ENCODE measurements around the gene B4GALT3.

The B4GALT3 gene

DNA sequence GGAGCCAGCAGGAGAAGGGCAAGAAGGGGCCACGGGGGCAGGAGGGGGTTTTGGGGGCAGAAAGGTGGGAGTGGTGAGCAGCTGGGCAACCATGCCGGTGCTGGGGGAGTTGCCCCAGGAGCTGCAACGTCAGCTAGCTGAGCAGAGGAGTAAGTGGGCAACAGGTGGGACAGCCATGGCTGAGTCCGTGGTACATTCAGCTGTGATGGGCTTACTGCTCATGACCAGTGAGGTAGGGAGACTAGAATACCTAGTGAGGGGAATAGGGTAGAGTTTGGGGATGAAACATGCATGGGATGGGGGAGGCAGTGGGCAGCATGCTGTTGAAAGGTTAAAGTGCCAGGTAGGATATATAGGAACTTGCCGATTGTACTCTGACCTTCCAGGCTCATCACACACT is 15.7 kb downstream of the B4GALT3 start:
- H2AFZ ChIP-seq (ENCODE audit: low read length, unreplicated experiment), result no peak overlapping the region
- H3K4me3 ChIP-seq (ENCODE audit: low read depth, low read length), result no peak overlapping the region; the same call in 1 of the 2 replicates
- H3K36me3 ChIP-seq (ENCODE audit: insufficient read depth, low read length), result peaks cover 9% of the 10 kb centered on the region; the same call in 1 of the 2 replicates
- peaks cover 15% of the 10 kb centered on the region for H3K4me1 ChIP-seq (ENCODE audit: control insufficient read depth, insufficient read depth, low read length, unreplicated experiment)
- H3K27ac ChIP-seq (ENCODE audit: low read depth, low read length), result no peak overlapping the region
- peaks cover 16% of the 10 kb centered on the region for H3K79me2 ChIP-seq (ENCODE audit: control insufficient read depth, insufficient read depth, low read length, unreplicated experiment)
- no peaks in the 10 kb centered on the region for H3K27me3 ChIP-seq (ENCODE audit: insufficient read depth, low read length)

DNA sequence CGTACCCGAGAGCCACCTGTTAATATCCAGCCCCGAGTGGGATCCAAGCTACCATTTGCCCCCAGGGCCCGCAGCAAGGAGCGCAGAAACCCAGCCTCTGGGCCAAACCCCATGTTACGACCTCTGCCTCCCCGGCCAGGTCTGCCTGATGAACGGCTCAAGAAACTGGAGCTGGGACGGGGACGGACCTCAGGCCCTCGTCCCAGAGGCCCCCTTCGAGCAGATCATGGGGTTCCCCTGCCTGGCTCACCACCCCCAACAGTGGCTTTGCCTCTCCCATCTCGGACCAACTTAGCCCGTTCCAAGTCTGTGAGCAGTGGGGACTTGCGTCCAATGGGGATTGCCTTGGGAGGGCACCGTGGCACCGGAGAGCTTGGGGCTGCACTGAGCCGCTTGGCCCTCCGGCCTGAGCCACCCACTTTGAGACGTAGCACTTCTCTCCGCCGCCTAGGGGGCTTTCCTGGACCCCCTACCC is 16.6 kb downstream of the B4GALT3 start:
- peak overlapping the region; percentile 87; the same call in 1 of the 2 replicates for H3K4me3 ChIP-seq (ENCODE audit: low read depth, low read length)
- peaks cover 18% of the 10 kb centered on the region for H3K79me2 ChIP-seq (ENCODE audit: control insufficient read depth, insufficient read depth, low read length, unreplicated experiment)
- no peak overlapping the region for H2AFZ ChIP-seq (ENCODE audit: low read length, unreplicated experiment)
- peaks cover 9% of the 10 kb centered on the region; the same call in 1 of the 2 replicates for H3K36me3 ChIP-seq (ENCODE audit: insufficient read depth, low read length)
- H3K4me1 ChIP-seq (ENCODE audit: control insufficient read depth, insufficient read depth, low read length, unreplicated experiment), result peaks cover 15% of the 10 kb centered on the region
- H3K27ac ChIP-seq (ENCODE audit: low read depth, low read length), result no peak overlapping the region
- no peaks in the 10 kb centered on the region for H3K27me3 ChIP-seq (ENCODE audit: insufficient read depth, low read length)

DNA sequence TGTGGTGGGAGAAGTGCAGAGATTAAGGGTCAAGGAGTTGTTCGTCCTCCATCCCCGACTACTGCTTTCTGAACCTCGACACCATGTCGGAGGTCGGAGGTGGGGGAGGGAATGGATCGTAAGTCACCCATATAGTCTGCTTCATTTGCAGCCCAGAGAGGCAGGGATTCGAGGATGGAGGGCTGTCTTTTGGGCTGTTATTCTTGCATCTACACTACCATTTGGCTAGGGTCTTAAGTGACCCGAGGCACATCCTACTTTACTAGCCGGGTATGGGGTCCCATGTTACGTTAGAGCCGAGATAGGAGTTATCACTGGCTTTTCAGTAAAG is 17.4 kb downstream of the B4GALT3 start:
- H2AFZ ChIP-seq (ENCODE audit: low read length, unreplicated experiment), result peak overlapping the region; percentile 76
- H3K4me3 ChIP-seq (ENCODE audit: low read depth, low read length), result peak overlapping the region; percentile 87
- H3K79me2 ChIP-seq (ENCODE audit: control insufficient read depth, insufficient read depth, low read length, unreplicated experiment), result peaks cover 21% of the 10 kb centered on the region
- peak overlapping the region; percentile 43; the same call in 1 of the 2 replicates for H3K27ac ChIP-seq (ENCODE audit: low read depth, low read length)
- peaks cover 9% of the 10 kb centered on the region; the same call in 1 of the 2 replicates for H3K36me3 ChIP-seq (ENCODE audit: insufficient read depth, low read length)
- peaks cover 19% of the 10 kb centered on the region for H3K4me1 ChIP-seq (ENCODE audit: control insufficient read depth, insufficient read depth, low read length, unreplicated experiment)
- no peaks in the 10 kb centered on the region for H3K27me3 ChIP-seq (ENCODE audit: insufficient read depth, low read length)

- Histone ChIP-seq H3K27me3 (ENCODE audit: insufficient read depth, low read length) (no peaks in the 10 kb centered on the region), H2AFZ (ENCODE audit: low read length, unreplicated experiment) (peak within 1 kb of the TSS; percentile 92), H3K27ac (ENCODE audit: low read depth, low read length) (peak within 1 kb of the TSS; percentile 43; the same call in 1 of the 2 replicates), H3K79me2 (ENCODE audit: control insufficient read depth, insufficient read depth, low read length, unreplicated experiment) (peaks cover 21% of the 10 kb centered on the region), H3K36me3 (ENCODE audit: insufficient read depth, low read length) (peaks cover 9% of the 10 kb centered on the region; the same call in 1 of the 2 replicates), H3K4me1 (ENCODE audit: control insufficient read depth, insufficient read depth, low read length, unreplicated experiment) (peaks cover 20% of the 10 kb centered on the region), H3K4me3 (ENCODE audit: low read depth, low read length) (peak within 1 kb of the TSS; percentile 87)
These were observed 18.0 kb downstream of the B4GALT3 start, which contains the start of gene USP21 for GRCh38 chr1:161159087-161159912. Gene USP21, plus strand, starts transcription at chr1:161159500. Its CDS starts 1,141 bp downstream, at chr1:161160641.

DNA sequence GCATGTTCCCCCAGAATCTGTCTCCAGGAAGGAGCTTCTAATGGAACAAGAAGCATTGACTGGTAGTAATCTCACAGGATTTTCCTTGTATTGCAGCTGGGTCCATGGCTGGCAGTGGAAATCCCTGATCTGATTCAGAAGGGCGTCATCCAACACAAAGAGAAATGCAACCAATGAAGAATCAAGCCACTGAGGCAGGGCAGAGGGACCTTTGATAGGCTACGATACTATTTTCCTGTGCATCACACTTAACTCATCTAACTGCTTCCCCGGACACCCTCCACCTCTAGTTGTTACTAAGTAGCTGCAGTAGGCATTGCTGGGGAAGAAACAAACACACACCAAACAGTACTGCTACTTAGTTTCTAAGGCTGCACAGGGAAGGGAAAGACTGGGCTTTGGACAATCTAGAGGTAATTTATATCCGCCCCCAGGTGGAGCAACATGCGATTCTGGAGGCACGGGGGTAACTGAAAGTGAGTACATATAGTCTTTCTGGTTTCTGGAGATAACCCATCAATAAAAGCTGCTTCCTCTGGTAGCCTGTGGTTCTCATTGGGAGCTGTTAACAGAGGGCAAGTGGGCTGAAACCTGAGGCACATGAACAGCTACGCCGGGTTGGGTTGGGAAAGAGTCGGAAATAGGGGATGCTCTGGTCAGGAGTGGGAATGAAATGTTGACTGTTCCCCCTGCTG is 18.8 kb downstream of the B4GALT3 start:
- Histone ChIP-seq H3K27me3 (ENCODE audit: insufficient read depth, low read length) (no peaks in the 10 kb centered on the region), H3K4me1 (ENCODE audit: control insufficient read depth, insufficient read depth, low read length, unreplicated experiment) (peaks cover 20% of the 10 kb centered on the region), H3K27ac (ENCODE audit: low read depth, low read length) (peak overlapping the region; percentile 37; the same call in 1 of the 2 replicates), H3K79me2 (ENCODE audit: control insufficient read depth, insufficient read depth, low read length, unreplicated experiment) (peaks cover 21% of the 10 kb centered on the region), H3K36me3 (ENCODE audit: insufficient read depth, low read length) (peaks cover 6% of the 10 kb centered on the region; the same call in 1 of the 2 replicates), H2AFZ (ENCODE audit: low read length, unreplicated experiment) (peak overlapping the region; percentile 92), H3K4me3 (ENCODE audit: low read depth, low read length) (peak overlapping the region; percentile 87)

DNA sequence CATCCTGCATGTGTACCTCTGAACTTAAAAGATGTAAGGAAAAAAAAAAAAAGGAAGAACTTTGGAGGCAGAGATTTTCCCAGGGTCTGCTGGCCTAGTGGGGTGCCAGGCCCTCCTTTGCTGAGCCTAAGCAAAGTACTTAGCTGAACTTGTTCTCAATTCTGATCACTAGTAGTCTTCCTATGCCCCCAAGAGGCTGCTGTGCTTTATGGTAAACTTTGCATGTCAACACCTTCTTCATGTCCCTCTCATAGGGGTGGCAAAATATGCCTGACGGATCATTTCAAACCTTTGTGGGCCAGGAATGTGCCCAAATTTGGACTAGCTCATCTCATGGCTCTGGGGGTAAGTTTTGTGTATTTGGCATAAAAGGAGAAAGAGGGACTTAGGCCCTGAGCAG is 19.4 kb downstream of the B4GALT3 start:
- Histone ChIP-seq H3K27ac (ENCODE audit: low read depth, low read length) (no peak overlapping the region), H3K79me2 (ENCODE audit: control insufficient read depth, insufficient read depth, low read length, unreplicated experiment) (peaks cover 21% of the 10 kb centered on the region), H3K27me3 (ENCODE audit: insufficient read depth, low read length) (no peaks in the 10 kb centered on the region), H3K36me3 (ENCODE audit: insufficient read depth, low read length) (peaks cover 6% of the 10 kb centered on the region; the same call in 1 of the 2 replicates), H3K4me1 (ENCODE audit: control insufficient read depth, insufficient read depth, low read length, unreplicated experiment) (peaks cover 23% of the 10 kb centered on the region), H3K4me3 (ENCODE audit: low read depth, low read length) (no peak overlapping the region), H2AFZ (ENCODE audit: low read length, unreplicated experiment) (no peak overlapping the region)

- Histone ChIP-seq H3K4me3 (ENCODE audit: low read depth, low read length) (peak within 1 kb of the TSS; percentile 77), H2AFZ (ENCODE audit: low read length, unreplicated experiment) (peak within 1 kb of the TSS; percentile 40), H3K27ac (ENCODE audit: low read depth, low read length) (peak within 1 kb of the TSS; percentile 85), H3K36me3 (ENCODE audit: insufficient read depth, low read length) (no peaks in the 10 kb centered on the region), H3K27me3 (ENCODE audit: insufficient read depth, low read length) (no peaks in the 10 kb centered on the region), H3K79me2 (ENCODE audit: control insufficient read depth, insufficient read depth, low read length, unreplicated experiment) (peaks cover 6% of the 10 kb centered on the region), H3K4me1 (ENCODE audit: control insufficient read depth, insufficient read depth, low read length, unreplicated experiment) (peaks cover 13% of the 10 kb centered on the region)
These were observed 23.5 kb downstream of the B4GALT3 start, which contains the start of gene UFC1 for GRCh38 chr1:161153682-161154337. Gene UFC1, plus strand, starts transcription at chr1:161153978. Its CDS starts 20 bp downstream, at chr1:161153998.

GRCh38 chr1:161153176-161153575 is 24.1 kb downstream of the B4GALT3 start:
- Histone ChIP-seq H3K27me3 (ENCODE audit: insufficient read depth, low read length) (no peaks in the 10 kb centered on the region), H3K36me3 (ENCODE audit: insufficient read depth, low read length) (no peaks in the 10 kb centered on the region), H3K79me2 (ENCODE audit: control insufficient read depth, insufficient read depth, low read length, unreplicated experiment) (peaks cover 6% of the 10 kb centered on the region), H3K4me1 (ENCODE audit: control insufficient read depth, insufficient read depth, low read length, unreplicated experiment) (peaks cover 8% of the 10 kb centered on the region), H3K4me3 (ENCODE audit: low read depth, low read length) (peak overlapping the region; percentile 77), H3K27ac (ENCODE audit: low read depth, low read length) (peak overlapping the region; percentile 85; the same call in 1 of the 2 replicates), H2AFZ (ENCODE audit: low read length, unreplicated experiment) (peak overlapping the region; percentile 40)

DNA sequence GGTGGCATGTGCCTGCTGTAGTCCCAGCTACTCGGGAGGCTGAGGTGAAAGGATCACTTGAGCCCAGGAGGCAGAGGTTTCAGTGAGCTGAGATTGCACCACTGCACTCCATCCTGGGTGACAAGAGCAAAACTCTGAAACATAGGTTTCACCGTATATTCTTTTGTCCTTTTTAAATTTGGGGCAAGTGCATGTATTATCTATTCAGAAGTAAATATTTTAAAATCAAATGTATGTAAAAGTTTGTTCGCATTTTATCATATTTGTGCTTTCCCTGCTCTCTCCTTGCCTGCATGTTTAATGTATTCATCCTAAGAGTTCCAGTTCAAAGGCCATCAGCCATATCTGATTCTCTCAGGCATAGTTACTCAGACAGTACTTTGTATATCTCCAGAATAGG is 31.5 kb downstream of the B4GALT3 start:
- no peak overlapping the region for H3K4me3 ChIP-seq (ENCODE audit: low read depth, low read length)
- no peak overlapping the region for H3K27ac ChIP-seq (ENCODE audit: low read depth, low read length)
- H3K36me3 ChIP-seq (ENCODE audit: insufficient read depth, low read length), result no peaks in the 10 kb centered on the region
- no peaks in the 10 kb centered on the region for H3K27me3 ChIP-seq (ENCODE audit: insufficient read depth, low read length)
- no peak overlapping the region for H2AFZ ChIP-seq (ENCODE audit: low read length, unreplicated experiment)
- no peaks in the 10 kb centered on the region for H3K79me2 ChIP-seq (ENCODE audit: control insufficient read depth, insufficient read depth, low read length, unreplicated experiment)
- H3K4me1 ChIP-seq (ENCODE audit: control insufficient read depth, insufficient read depth, low read length, unreplicated experiment), result no peaks in the 10 kb centered on the region

GRCh38 chr1:161140755-161141400 is 36.4 kb downstream of the B4GALT3 start:
- H3K4me3 ChIP-seq (ENCODE audit: low read depth, low read length), result no peak overlapping the region
- no peaks in the 10 kb centered on the region for H3K4me1 ChIP-seq (ENCODE audit: control insufficient read depth, insufficient read depth, low read length, unreplicated experiment)
- H2AFZ ChIP-seq (ENCODE audit: low read length, unreplicated experiment), result no peak overlapping the region
- no peaks in the 10 kb centered on the region for H3K79me2 ChIP-seq (ENCODE audit: control insufficient read depth, insufficient read depth, low read length, unreplicated experiment)
- no peaks in the 10 kb centered on the region for H3K36me3 ChIP-seq (ENCODE audit: insufficient read depth, low read length)
- no peak overlapping the region for H3K27ac ChIP-seq (ENCODE audit: low read depth, low read length)
- no peaks in the 10 kb centered on the region for H3K27me3 ChIP-seq (ENCODE audit: insufficient read depth, low read length)

Data from ACC112 (cell line).